ENCODE results near the gene UBE2N.

The UBE2N gene

DNA sequence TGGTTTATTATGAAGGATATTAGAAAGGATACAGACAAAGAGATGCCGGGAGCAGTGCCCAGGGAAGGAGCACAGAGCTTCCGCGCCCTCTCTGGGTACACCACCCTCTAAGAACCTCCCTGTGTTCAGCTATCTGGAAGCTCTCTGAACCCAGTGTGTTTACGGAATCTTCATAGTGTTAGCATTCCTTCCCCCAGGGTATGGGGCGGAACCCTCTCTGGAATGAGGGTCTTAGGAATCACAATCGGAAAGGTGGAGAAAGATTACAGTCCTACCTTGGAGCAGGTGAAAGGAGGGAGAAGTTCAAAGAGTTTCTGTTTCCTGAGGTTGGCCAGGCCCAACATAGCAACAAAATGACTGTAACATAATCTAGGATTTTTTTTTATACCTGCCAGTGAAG, 70.8 kb downstream of the UBE2N start:
- H3K27ac ChIP-seq (ENCODE audit: extremely low read depth, low read depth, low read length) = no peak overlapping the region
- no peaks in the 10 kb centered on the region for H3K4me1 ChIP-seq (ENCODE audit: control insufficient read depth, insufficient read depth, low read length)
- ChIA-PET CTCF (interaction anchor here (0.7 kb wide), 1 partner anchor 1042 kb away, joined by 4 read pairs; no protein-coding TSS in a partner anchor), POLR2A (no interaction called here)
- TF ChIP-seq MZF1 (tag by site-specific recombination; IDR thresholded peaks at IDR 0.05; ENCODE audit: borderline replicate concordance) (no peak), BCL11B (tag by site-specific recombination; IDR thresholded peaks at IDR 0.05; ENCODE audit: low read depth) (no peak), MEIS1 (CRISPR knock-in tag; IDR thresholded peaks at IDR 0.05; ENCODE audit: borderline replicate concordance) (no peak), SCRT1 (tag by site-specific recombination; IDR thresholded peaks at IDR 0.05; ENCODE audit: borderline replicate concordance) (no peak), KLF8 (tag by site-specific recombination; IDR thresholded peaks at IDR 0.05) (no peak), ZNF19 (tag by site-specific recombination; IDR thresholded peaks at IDR 0.05; ENCODE audit: low read depth) (no peak), YY2 (tag by site-specific recombination; IDR thresholded peaks at IDR 0.05) (no peak), ZNF626 (tag by site-specific recombination; IDR thresholded peaks at IDR 0.05) (no peak), ZNF791 (tag by site-specific recombination; IDR thresholded peaks at IDR 0.05) (no peak), ZNF121 (tag by site-specific recombination; IDR thresholded peaks at IDR 0.05) (no peak), ZNF670 (tag by site-specific recombination; IDR thresholded peaks at IDR 0.05; ENCODE audit: low read depth) (no peak), ZNF596 (tag by site-specific recombination; IDR thresholded peaks at IDR 0.05) (no peak)
- TF ChIP-seq, protein P1, sequence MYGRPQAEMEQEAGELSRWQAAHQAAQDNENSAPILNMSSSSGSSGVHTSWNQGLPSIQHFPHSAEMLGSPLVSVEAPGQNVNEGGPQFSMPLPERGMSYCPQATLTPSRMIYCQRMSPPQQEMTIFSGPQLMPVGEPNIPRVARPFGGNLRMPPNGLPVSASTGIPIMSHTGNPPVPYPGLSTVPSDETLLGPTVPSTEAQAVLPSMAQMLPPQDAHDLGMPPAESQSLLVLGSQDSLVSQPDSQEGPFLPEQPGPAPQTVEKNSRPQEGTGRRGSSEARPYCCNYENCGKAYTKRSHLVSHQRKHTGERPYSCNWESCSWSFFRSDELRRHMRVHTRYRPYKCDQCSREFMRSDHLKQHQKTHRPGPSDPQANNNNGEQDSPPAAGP (tag by site-specific recombination; IDR thresholded peaks at IDR 0.05) = no peak
- TF ChIP-seq, protein P2, sequence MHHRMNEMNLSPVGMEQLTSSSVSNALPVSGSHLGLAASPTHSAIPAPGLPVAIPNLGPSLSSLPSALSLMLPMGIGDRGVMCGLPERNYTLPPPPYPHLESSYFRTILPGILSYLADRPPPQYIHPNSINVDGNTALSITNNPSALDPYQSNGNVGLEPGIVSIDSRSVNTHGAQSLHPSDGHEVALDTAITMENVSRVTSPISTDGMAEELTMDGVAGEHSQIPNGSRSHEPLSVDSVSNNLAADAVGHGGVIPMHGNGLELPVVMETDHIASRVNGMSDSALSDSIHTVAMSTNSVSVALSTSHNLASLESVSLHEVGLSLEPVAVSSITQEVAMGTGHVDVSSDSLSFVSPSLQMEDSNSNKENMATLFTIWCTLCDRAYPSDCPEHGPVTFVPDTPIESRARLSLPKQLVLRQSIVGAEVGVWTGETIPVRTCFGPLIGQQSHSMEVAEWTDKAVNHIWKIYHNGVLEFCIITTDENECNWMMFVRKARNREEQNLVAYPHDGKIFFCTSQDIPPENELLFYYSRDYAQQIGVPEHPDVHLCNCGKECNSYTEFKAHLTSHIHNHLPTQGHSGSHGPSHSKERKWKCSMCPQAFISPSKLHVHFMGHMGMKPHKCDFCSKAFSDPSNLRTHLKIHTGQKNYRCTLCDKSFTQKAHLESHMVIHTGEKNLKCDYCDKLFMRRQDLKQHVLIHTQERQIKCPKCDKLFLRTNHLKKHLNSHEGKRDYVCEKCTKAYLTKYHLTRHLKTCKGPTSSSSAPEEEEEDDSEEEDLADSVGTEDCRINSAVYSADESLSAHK (tag by site-specific recombination; IDR thresholded peaks at IDR 0.05) = no peak
- TF ChIP-seq, protein P3, sequence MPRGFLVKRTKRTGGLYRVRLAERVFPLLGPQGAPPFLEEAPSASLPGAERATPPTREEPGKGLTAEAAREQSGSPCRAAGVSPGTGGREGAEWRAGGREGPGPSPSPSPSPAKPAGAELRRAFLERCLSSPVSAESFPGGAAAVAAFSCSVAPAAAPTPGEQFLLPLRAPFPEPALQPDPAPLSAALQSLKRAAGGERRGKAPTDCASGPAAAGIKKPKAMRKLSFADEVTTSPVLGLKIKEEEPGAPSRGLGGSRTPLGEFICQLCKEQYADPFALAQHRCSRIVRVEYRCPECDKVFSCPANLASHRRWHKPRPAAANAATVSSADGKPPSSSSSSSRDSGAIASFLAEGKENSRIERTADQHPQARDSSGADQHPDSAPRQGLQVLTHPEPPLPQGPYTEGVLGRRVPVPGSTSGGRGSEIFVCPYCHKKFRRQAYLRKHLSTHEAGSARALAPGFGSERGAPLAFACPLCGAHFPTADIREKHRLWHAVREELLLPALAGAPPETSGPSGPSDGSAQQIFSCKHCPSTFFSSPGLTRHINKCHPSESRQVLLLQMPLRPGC (tag by site-specific recombination; IDR thresholded peaks at IDR 0.05) = no peak
- TF ChIP-seq, protein P4, sequence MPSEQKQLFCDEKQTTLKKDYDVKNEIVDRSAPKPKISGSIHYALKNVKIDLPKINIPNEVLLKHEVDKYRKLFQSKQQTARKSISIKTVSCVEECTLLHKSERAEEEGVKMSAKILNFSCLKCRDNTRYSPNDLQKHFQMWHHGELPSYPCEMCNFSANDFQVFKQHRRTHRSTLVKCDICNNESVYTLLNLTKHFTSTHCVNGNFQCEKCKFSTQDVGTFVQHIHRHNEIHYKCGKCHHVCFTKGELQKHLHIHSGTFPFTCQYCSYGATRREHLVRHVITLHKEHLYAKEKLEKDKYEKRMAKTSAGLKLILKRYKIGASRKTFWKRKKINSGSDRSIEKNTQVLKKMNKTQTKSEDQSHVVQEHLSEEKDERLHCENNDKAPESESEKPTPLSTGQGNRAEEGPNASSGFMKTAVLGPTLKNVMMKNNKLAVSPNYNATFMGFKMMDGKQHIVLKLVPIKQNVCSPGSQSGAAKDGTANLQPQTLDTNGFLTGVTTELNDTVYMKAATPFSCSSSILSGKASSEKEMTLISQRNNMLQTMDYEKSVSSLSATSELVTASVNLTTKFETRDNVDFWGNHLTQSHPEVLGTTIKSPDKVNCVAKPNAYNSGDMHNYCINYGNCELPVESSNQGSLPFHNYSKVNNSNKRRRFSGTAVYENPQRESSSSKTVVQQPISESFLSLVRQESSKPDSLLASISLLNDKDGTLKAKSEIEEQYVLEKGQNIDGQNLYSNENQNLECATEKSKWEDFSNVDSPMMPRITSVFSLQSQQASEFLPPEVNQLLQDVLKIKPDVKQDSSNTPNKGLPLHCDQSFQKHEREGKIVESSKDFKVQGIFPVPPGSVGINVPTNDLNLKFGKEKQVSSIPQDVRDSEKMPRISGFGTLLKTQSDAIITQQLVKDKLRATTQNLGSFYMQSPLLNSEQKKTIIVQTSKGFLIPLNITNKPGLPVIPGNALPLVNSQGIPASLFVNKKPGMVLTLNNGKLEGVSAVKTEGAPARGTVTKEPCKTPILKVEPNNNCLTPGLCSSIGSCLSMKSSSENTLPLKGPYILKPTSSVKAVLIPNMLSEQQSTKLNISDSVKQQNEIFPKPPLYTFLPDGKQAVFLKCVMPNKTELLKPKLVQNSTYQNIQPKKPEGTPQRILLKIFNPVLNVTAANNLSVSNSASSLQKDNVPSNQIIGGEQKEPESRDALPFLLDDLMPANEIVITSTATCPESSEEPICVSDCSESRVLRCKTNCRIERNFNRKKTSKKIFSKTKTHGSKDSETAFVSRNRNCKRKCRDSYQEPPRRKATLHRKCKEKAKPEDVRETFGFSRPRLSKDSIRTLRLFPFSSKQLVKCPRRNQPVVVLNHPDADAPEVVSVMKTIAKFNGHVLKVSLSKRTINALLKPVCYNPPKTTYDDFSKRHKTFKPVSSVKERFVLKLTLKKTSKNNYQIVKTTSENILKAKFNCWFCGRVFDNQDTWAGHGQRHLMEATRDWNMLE (tag by site-specific recombination; conservative IDR thresholded peaks at IDR 0.05; ENCODE audit: low read depth) = no peak
- TF ChIP-seq, protein P5, sequence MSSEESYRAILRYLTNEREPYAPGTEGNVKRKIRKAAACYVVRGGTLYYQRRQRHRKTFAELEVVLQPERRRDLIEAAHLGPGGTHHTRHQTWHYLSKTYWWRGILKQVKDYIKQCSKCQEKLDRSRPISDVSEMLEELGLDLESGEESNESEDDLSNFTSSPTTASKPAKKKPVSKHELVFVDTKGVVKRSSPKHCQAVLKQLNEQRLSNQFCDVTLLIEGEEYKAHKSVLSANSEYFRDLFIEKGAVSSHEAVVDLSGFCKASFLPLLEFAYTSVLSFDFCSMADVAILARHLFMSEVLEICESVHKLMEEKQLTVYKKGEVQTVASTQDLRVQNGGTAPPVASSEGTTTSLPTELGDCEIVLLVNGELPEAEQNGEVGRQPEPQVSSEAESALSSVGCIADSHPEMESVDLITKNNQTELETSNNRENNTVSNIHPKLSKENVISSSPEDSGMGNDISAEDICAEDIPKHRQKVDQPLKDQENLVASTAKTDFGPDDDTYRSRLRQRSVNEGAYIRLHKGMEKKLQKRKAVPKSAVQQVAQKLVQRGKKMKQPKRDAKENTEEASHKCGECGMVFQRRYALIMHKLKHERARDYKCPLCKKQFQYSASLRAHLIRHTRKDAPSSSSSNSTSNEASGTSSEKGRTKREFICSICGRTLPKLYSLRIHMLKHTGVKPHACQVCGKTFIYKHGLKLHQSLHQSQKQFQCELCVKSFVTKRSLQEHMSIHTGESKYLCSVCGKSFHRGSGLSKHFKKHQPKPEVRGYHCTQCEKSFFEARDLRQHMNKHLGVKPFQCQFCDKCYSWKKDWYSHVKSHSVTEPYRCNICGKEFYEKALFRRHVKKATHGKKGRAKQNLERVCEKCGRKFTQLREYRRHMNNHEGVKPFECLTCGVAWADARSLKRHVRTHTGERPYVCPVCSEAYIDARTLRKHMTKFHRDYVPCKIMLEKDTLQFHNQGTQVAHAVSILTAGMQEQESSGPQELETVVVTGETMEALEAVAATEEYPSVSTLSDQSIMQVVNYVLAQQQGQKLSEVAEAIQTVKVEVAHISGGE (tag by site-specific recombination; conservative IDR thresholded peaks at IDR 0.05; ENCODE audit: low read depth) = no peak
- TF ChIP-seq, protein P6, sequence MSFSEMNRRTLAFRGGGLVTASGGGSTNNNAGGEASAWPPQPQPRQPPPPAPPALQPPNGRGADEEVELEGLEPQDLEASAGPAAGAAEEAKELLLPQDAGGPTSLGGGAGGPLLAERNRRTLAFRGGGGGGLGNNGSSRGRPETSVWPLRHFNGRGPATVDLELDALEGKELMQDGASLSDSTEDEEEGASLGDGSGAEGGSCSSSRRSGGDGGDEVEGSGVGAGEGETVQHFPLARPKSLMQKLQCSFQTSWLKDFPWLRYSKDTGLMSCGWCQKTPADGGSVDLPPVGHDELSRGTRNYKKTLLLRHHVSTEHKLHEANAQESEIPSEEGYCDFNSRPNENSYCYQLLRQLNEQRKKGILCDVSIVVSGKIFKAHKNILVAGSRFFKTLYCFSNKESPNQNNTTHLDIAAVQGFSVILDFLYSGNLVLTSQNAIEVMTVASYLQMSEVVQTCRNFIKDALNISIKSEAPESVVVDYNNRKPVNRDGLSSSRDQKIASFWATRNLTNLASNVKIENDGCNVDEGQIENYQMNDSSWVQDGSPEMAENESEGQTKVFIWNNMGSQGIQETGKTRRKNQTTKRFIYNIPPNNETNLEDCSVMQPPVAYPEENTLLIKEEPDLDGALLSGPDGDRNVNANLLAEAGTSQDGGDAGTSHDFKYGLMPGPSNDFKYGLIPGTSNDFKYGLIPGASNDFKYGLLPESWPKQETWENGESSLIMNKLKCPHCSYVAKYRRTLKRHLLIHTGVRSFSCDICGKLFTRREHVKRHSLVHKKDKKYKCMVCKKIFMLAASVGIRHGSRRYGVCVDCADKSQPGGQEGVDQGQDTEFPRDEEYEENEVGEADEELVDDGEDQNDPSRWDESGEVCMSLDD (tag by site-specific recombination; IDR thresholded peaks at IDR 0.05) = no peak
- no peaks in the 10 kb centered on the region for H3K36me3 ChIP-seq (ENCODE audit: control insufficient read depth in 2 of 2, insufficient read depth in 1 of 2, low read length in 2 of 2)
- H3K4me3 ChIP-seq (ENCODE audit: low read depth, low read length) = no peak overlapping the region
- H3K9me3 ChIP-seq (ENCODE audit: control insufficient read depth, insufficient read depth, low read depth, low read length) = no peaks in the 10 kb centered on the region

Measured in HEK293 (cell line).